Activated B cell treated with CpG ODN at 0.5 μM for 24 hours (primary cell): ENCODE data around the gene FLT1. TPM values are rescaled to one million over a fixed set of nuclear protein-coding genes. Genes with fewer than 3 reads are reported as not detected.

Experiments
- ATAC-seq: fragments of 200-7000 bp; cut with Tn5 transposase; one replicate; pipeline ENCODE4 v1.10.0; 2021; ENCODE audit warnings: low read depth, mild to moderate bottlenecking, moderate library complexity
- CTCF ChIA-PET: fragments of 350-600 bp; sonication (Branson Sonifier 250); formaldehyde crosslinking; loops from one replicate; lab custom pipeline; 2021; ENCODE audit warnings: antibody characterized with exemption; lab: Charles Lee
- POLR2A ChIA-PET: fragments of 350-600 bp; sonication (Branson Sonifier 250); formaldehyde crosslinking; loops from one replicate; lab custom pipeline; 2021; ENCODE audit warnings: antibody characterized with exemption; lab: Charles Lee
- DNase-seq: peaks from one replicate; pipeline ENCODE4 v3.0.0; 2022
- H3K27ac Mint-ChIP-seq: one replicate; pipeline ENCODE4 v1.8.0; 2020; ENCODE audit warnings: mixed read lengths
- H3K27me3 Mint-ChIP-seq: one replicate; pipeline ENCODE4 v1.8.0; 2021; ENCODE audit warnings: mixed read lengths
- H3K36me3 Mint-ChIP-seq: one replicate; pipeline ENCODE4 v1.8.0; 2021; ENCODE audit warnings: low read depth, mixed read lengths
- H3K4me1 Mint-ChIP-seq: one replicate; pipeline ENCODE4 v1.8.0; 2021; ENCODE audit warnings: mixed read lengths
- H3K4me3 Mint-ChIP-seq: one replicate; pipeline ENCODE4 v1.8.0; 2020; ENCODE audit warnings: mild to moderate bottlenecking, mixed read lengths
- H3K9me3 Mint-ChIP-seq: one replicate; pipeline ENCODE4 v1.8.0; 2020; ENCODE audit warnings: mixed read lengths
- intact Hi-C: fragments of 100-400 bp; cut with micrococcal nuclease; formaldehyde crosslinking; loops from one replicate; pipeline ENCODE4 v1.15.1; 2024
- total RNA-seq: library from RNA; stranded (reverse); gene quantifications from 2 replicates; pipeline ENCODE4 v1.2.3, GENCODE V29; 2022
- TF ChIP-seq, protein P1 (sequence below): fragments of 200-600 bp; IDR thresholded peaks from one replicate; pipeline ENCODE4 v1.8.0; 2022; ENCODE audit warnings: antibody characterized with exemption, mild to moderate bottlenecking

Gene FLT1
- total RNA-seq, 1 donor from 2014 or later = 1.3 TPM

DNA sequence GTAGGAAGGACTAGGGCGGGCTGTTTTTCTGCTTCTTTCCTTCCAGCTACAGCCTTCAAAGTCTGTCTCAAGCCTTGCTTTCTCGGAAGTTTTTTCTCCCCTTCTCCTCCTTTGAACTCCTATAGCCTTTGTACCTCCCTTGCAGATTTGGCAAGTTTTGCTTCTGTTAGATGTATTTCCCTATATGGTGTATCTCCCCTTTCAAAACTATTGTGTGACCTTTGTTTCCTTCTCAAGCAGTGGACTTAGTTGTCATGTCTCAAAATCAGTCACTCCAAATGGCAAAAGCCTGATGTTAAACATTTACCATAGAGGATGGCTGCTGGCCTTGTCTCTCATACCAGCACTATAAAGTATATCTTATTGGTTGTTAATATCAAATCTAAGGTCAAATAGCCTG lies 152.7 kb downstream of the FLT1 start:
- ChIA-PET CTCF (no interaction called here), POLR2A (no interaction called here)
- Mint-ChIP-seq H3K27me3 (peaks cover 3% of the 10 kb centered on the region), H3K9me3 (no peaks in the 10 kb centered on the region), H3K36me3 (no peaks in the 10 kb centered on the region), H3K27ac (no peak overlapping the region), H3K4me1 (no peaks in the 10 kb centered on the region), H3K4me3 (no peak overlapping the region)
- TF ChIP-seq, protein P1, sequence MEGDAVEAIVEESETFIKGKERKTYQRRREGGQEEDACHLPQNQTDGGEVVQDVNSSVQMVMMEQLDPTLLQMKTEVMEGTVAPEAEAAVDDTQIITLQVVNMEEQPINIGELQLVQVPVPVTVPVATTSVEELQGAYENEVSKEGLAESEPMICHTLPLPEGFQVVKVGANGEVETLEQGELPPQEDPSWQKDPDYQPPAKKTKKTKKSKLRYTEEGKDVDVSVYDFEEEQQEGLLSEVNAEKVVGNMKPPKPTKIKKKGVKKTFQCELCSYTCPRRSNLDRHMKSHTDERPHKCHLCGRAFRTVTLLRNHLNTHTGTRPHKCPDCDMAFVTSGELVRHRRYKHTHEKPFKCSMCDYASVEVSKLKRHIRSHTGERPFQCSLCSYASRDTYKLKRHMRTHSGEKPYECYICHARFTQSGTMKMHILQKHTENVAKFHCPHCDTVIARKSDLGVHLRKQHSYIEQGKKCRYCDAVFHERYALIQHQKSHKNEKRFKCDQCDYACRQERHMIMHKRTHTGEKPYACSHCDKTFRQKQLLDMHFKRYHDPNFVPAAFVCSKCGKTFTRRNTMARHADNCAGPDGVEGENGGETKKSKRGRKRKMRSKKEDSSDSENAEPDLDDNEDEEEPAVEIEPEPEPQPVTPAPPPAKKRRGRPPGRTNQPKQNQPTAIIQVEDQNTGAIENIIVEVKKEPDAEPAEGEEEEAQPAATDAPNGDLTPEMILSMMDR = no peak
- intact Hi-C loops = no loop called here
- DNase-seq (no peak), ATAC-seq (no peak)

DNA sequence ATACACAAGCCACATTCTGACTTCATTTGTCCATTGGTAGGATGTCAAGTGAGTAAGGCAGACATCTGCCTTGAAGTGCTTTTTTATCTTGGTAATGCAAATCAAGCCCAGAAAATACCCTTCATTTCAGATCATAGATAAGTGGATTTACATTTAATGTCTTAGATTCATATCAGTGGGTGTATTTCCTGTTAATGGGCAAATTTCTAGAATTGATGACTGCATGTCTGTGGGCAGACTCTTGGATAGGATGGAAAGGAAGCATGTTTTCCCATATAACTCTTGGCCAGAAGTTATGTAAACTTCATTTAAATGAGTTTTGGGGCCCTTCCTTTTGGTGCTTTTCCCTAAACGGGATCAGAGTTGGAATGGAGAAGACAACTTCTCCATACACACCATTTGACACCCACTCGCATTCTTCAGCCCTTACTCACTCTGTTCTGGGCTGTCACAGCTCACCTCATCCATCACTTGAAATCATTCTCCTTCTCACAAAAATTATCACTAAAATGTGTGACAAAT lies 154.6 kb downstream of the FLT1 start:
- ATAC-seq = no peak
- H3K36me3 Mint-ChIP-seq = no peaks in the 10 kb centered on the region
- ChIA-PET POLR2A (no interaction called here), CTCF (no interaction called here)
- no peak overlapping the region for H3K4me3 Mint-ChIP-seq
- TF ChIP-seq, protein P1 = no peak
- H3K27me3 Mint-ChIP-seq = no peaks in the 10 kb centered on the region
- H3K9me3 Mint-ChIP-seq = no peaks in the 10 kb centered on the region
- intact Hi-C loops = no loop called here
- DNase-seq = no peak
- no peaks in the 10 kb centered on the region for H3K4me1 Mint-ChIP-seq
- no peak overlapping the region for H3K27ac Mint-ChIP-seq

DNA sequence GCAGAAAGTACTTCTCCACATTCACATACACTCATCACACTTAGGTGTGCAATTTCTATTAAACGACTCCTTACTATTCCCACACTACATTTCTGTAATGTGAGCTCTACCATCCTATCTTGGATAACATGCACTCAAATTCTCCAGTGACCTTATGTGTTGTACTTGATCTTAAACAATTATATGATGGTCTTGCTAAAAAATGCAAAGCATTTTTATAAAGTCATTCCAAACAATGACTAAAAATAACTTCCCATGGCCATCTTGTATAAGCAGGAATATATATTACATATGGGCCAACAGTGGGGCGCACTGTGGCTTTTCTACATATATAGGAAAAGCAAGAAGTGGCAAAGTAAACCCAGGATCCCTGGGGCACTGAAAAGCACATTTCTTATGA lies 155.5 kb downstream of the FLT1 start:
- intact Hi-C loops = no loop called here
- DNase-seq (no peak), ATAC-seq (no peak)
- H3K9me3 Mint-ChIP-seq = no peaks in the 10 kb centered on the region
- H3K27me3 Mint-ChIP-seq = no peaks in the 10 kb centered on the region
- TF ChIP-seq, protein P1 = no peak
- ChIA-PET POLR2A (no interaction called here), CTCF (no interaction called here)
- no peaks in the 10 kb centered on the region for H3K36me3 Mint-ChIP-seq
- H3K4me3 Mint-ChIP-seq = no peak overlapping the region
- H3K27ac Mint-ChIP-seq = no peak overlapping the region
- H3K4me1 Mint-ChIP-seq = no peaks in the 10 kb centered on the region

DNA sequence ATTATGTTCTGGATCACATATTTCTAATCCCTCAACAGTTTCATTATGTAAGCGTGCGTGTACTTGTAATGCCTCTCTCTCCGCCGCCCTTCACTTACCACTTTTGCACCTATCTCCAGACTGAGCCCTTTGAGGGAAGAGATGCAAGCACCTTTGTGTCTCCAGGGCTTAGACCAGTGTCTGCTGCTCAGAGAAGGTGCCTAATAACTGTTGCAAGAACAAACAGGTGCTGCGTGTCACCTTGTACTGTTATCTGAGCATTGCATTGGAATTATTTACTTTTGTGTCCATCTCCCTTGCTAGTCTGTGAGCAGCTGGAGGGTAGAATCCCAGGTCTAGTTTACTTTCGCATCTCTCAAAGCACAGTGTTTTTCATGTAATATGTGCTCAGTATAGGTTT lies 156.2 kb downstream of the FLT1 start:
- Mint-ChIP-seq H3K4me1 (no peaks in the 10 kb centered on the region), H3K27ac (no peak overlapping the region), H3K36me3 (no peaks in the 10 kb centered on the region), H3K27me3 (no peaks in the 10 kb centered on the region), H3K4me3 (no peak overlapping the region), H3K9me3 (no peaks in the 10 kb centered on the region)
- TF ChIP-seq, protein P1 = no peak
- ATAC-seq = no peak
- CTCF ChIA-PET = no interaction called here
- intact Hi-C loops = no loop called here
- POLR2A ChIA-PET = no interaction called here
- no peak for DNase-seq

DNA sequence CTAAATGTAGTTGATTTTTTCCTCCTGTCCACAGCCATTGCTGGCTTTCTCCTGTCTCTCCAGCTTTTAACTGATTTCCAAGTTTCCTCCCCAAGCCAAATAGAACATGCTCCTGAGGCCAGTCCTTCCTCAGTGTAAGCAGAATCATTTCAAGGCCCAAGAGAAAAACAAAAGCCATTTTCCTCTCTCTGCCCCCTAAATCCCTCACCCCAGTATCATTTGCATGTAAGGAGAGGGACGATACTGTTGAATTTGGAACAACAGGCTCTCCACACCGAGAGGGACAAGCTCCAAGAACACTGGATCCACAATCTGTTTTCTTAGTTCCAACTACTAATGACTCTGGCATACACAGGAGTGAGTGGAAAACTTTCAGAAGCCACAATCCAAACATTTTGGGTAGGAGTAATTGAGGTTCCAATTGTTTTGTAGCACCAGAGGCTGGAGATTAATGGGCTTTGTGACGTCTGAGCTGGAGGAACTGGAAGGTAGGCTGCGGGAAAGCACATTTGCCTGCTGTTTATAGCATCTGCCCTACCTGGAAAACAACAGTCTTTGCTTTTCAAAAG lies 156.8 kb downstream of the FLT1 start:
- H3K36me3 Mint-ChIP-seq = no peaks in the 10 kb centered on the region
- intact Hi-C loops = no loop called here
- H3K27ac Mint-ChIP-seq = no peak overlapping the region
- H3K9me3 Mint-ChIP-seq = no peaks in the 10 kb centered on the region
- DNase-seq (no peak), ATAC-seq (no peak)
- CTCF ChIA-PET = no interaction called here
- H3K27me3 Mint-ChIP-seq = no peaks in the 10 kb centered on the region
- TF ChIP-seq, protein P1 = no peak
- no peaks in the 10 kb centered on the region for H3K4me1 Mint-ChIP-seq
- no peak overlapping the region for H3K4me3 Mint-ChIP-seq
- POLR2A ChIA-PET = no interaction called here
